ENCODE results near the gene C12orf56.

Gene C12orf56

GRCh38 chr12:64404470-64405256 lies 14.1 kb upstream of the C12orf56 start:
- 0 out of 2 replicates have a peak, but pooled peaks have one; percentile 15 for TF ChIP-seq TCF4 (CRISPR knock-in tag; IDR thresholded peaks at IDR 0.05; ENCODE audit: borderline replicate concordance)
- TF ChIP-seq ZNF70 (CRISPR knock-in tag; IDR thresholded peaks at IDR 0.05): no peak
- no peak; the same call in 1 of the 2 replicates for TF ChIP-seq BACH2 (CRISPR knock-in tag; IDR thresholded peaks at IDR 0.05; ENCODE audit: borderline replicate concordance)
- ATAC-seq: peak; percentile 71

GRCh38 chr12:64403707-64404469 lies 13.3 kb upstream of the C12orf56 start, which contains the start of gene XPOT:
XPOT (plus strand) TSS chr12:64404392; CDS start chr12:64410036, 5,644 bp downstream.
- TF ChIP-seq GLIS3 (CRISPR knock-in tag; IDR thresholded peaks at IDR 0.05) (no peak), SNAI2 (CRISPR knock-in tag; IDR thresholded peaks at IDR 0.05) (no peak), ZNF8 (CRISPR knock-in tag; IDR thresholded peaks at IDR 0.05) (no peak), OSR1 (CRISPR knock-in tag; IDR thresholded peaks at IDR 0.05) (no peak)
- peak; percentile 93 for ATAC-seq

- TF ChIP-seq TOX (CRISPR knock-in tag; IDR thresholded peaks at IDR 0.05; ENCODE audit: borderline replicate concordance): no peak
- TF ChIP-seq TSHZ2 (CRISPR knock-in tag; IDR thresholded peaks at IDR 0.05): no peak
- no peak for TF ChIP-seq TCF4 (CRISPR knock-in tag; IDR thresholded peaks at IDR 0.05; ENCODE audit: borderline replicate concordance)
- no peak for TF ChIP-seq ZNF70 (CRISPR knock-in tag; IDR thresholded peaks at IDR 0.05)
- TF ChIP-seq POU6F1 (CRISPR knock-in tag; IDR thresholded peaks at IDR 0.05; ENCODE audit: borderline replicate concordance, low read depth): no peak
- TF ChIP-seq CREB5 (CRISPR knock-in tag; IDR thresholded peaks at IDR 0.05; ENCODE audit: low read depth): no peak
- TF ChIP-seq ZNF565 (CRISPR knock-in tag; conservative IDR thresholded peaks at IDR 0.05; ENCODE audit: low read depth): no peak
- no peak for ATAC-seq
These were observed 11.6 kb upstream of the C12orf56 start for GRCh38 chr12:64402181-64402580.

GRCh38 chr12:64400041-64400440 lies 9.5 kb upstream of the C12orf56 start:
- TF ChIP-seq TSHZ2 (CRISPR knock-in tag; IDR thresholded peaks at IDR 0.05): no peak
- TF ChIP-seq ZNF8 (CRISPR knock-in tag; IDR thresholded peaks at IDR 0.05): no peak
- no peak for TF ChIP-seq ZFP30 (CRISPR knock-in tag; IDR thresholded peaks at IDR 0.05)
- peak; percentile 5; the same call in 1 of the 3 replicates for ATAC-seq

- peak; percentile 98 for TF ChIP-seq ISL1 (CRISPR knock-in tag; IDR thresholded peaks at IDR 0.05)
- no peak for TF ChIP-seq SNAI2 (CRISPR knock-in tag; IDR thresholded peaks at IDR 0.05)
- peak; percentile 77 for ATAC-seq
These were observed 5.2 kb upstream of the C12orf56 start for GRCh38 chr12:64395739-64396138.
